Measurements from ENCODE around the gene EEF2KMT.

EEF2KMT gene

GRCh38 chr16:5070431-5071186, 27.0 kb downstream of the EEF2KMT start:
- no peak for TF ChIP-seq JUND (IDR thresholded peaks at IDR 0.05; ENCODE audit: low read depth)
- DNase-seq (ENCODE audit: low read depth in 1 of 2, low spot score in 1 of 2) = no peak
- in situ Hi-C loops (cut with HindIII; ENCODE audit: low pct_unique_long_range_greater_than_20kb, low sequenced_read_pairs) = no loop called here

- in situ Hi-C loops (cut with HindIII; ENCODE audit: low pct_unique_long_range_greater_than_20kb, low sequenced_read_pairs) = no loop called here
- no peak for TF ChIP-seq JUND (IDR thresholded peaks at IDR 0.05; ENCODE audit: low read depth)
- no peak for DNase-seq (ENCODE audit: low read depth in 1 of 2, low spot score in 1 of 2)
Measured at GRCh38 chr16:5069854-5070253, 27.7 kb downstream of the EEF2KMT start.

GRCh38 chr16:5069048-5069447, 28.5 kb downstream of the EEF2KMT start:
- no peak for DNase-seq (ENCODE audit: low read depth in 1 of 2, low spot score in 1 of 2)
- no peak for TF ChIP-seq JUND (IDR thresholded peaks at IDR 0.05; ENCODE audit: low read depth)
- in situ Hi-C loops (cut with HindIII; ENCODE audit: low pct_unique_long_range_greater_than_20kb, low sequenced_read_pairs) = no loop called here

- no peak for DNase-seq (ENCODE audit: low read depth in 1 of 2, low spot score in 1 of 2)
- no peak for TF ChIP-seq JUND (IDR thresholded peaks at IDR 0.05; ENCODE audit: low read depth)
- in situ Hi-C loops (cut with HindIII; ENCODE audit: low pct_unique_long_range_greater_than_20kb, low sequenced_read_pairs) = no loop called here
Measured at GRCh38 chr16:5066511-5066910, 31.1 kb downstream of the EEF2KMT start.

GRCh38 chr16:5065813-5066212, 31.8 kb downstream of the EEF2KMT start, which contains the start of gene C16orf89:
TSS of gene C16orf89 (minus strand) at chr16:5065956. CDS start at chr16:5065908, 48 bp downstream.
- in situ Hi-C loops (cut with HindIII; ENCODE audit: low pct_unique_long_range_greater_than_20kb, low sequenced_read_pairs) = no loop called here
- no peak for DNase-seq (ENCODE audit: low read depth in 1 of 2, low spot score in 1 of 2)
- TF ChIP-seq JUND (IDR thresholded peaks at IDR 0.05; ENCODE audit: low read depth) = no peak

- in situ Hi-C loops (cut with HindIII; ENCODE audit: low pct_unique_long_range_greater_than_20kb, low sequenced_read_pairs) = no loop called here
- DNase-seq (ENCODE audit: low read depth in 1 of 2, low spot score in 1 of 2) = no peak
- no peak for TF ChIP-seq JUND (IDR thresholded peaks at IDR 0.05; ENCODE audit: low read depth)
Measured at GRCh38 chr16:5065326-5065725, 32.3 kb downstream of the EEF2KMT start.

- peak in 1 of 2 experiments; percentile 42 for DNase-seq (ENCODE audit: low read depth in 1 of 2, low spot score in 1 of 2)
- TF ChIP-seq JUND (IDR thresholded peaks at IDR 0.05; ENCODE audit: low read depth) = no peak
- in situ Hi-C loops (cut with HindIII; ENCODE audit: low pct_unique_long_range_greater_than_20kb, low sequenced_read_pairs) = no loop called here
Measured at GRCh38 chr16:5064915-5065314, 32.7 kb downstream of the EEF2KMT start.

- peak in 1 of 2 experiments; percentile 46 for DNase-seq (ENCODE audit: low read depth in 1 of 2, low spot score in 1 of 2)
- in situ Hi-C loops (cut with HindIII; ENCODE audit: low pct_unique_long_range_greater_than_20kb, low sequenced_read_pairs) = no loop called here
- no peak for TF ChIP-seq JUND (IDR thresholded peaks at IDR 0.05; ENCODE audit: low read depth)
Measured at GRCh38 chr16:5062790-5063765, 34.5 kb downstream of the EEF2KMT start.

- no peak for TF ChIP-seq JUND (IDR thresholded peaks at IDR 0.05; ENCODE audit: low read depth)
- in situ Hi-C loops (cut with HindIII; ENCODE audit: low pct_unique_long_range_greater_than_20kb, low sequenced_read_pairs) = no loop called here
- no peak for DNase-seq (ENCODE audit: low read depth in 1 of 2, low spot score in 1 of 2)
Measured at GRCh38 chr16:5062051-5062450, 35.5 kb downstream of the EEF2KMT start.

- TF ChIP-seq JUND (IDR thresholded peaks at IDR 0.05; ENCODE audit: low read depth) = no peak
- DNase-seq (ENCODE audit: low read depth in 1 of 2, low spot score in 1 of 2) = no peak
- in situ Hi-C loops (cut with HindIII; ENCODE audit: low pct_unique_long_range_greater_than_20kb, low sequenced_read_pairs) = no loop called here
Measured at GRCh38 chr16:5060073-5060641, 37.4 kb downstream of the EEF2KMT start.

- in situ Hi-C loops (cut with HindIII; ENCODE audit: low pct_unique_long_range_greater_than_20kb, low sequenced_read_pairs) = no loop called here
- no peak for DNase-seq (ENCODE audit: low read depth in 1 of 2, low spot score in 1 of 2)
Measured at GRCh38 chr16:5059386-5060072, 38.1 kb downstream of the EEF2KMT start.

GRCh38 chr16:5058476-5058875, 39.1 kb downstream of the EEF2KMT start:
- in situ Hi-C loops (cut with HindIII; ENCODE audit: low pct_unique_long_range_greater_than_20kb, low sequenced_read_pairs) = no loop called here
- no peak for TF ChIP-seq JUND (IDR thresholded peaks at IDR 0.05; ENCODE audit: low read depth)
- no peak for DNase-seq (ENCODE audit: low read depth in 1 of 2, low spot score in 1 of 2)

More at GRCh38 chr16:5059386-5060072, 38.1 kb downstream of the EEF2KMT start:
- no peak for TF ChIP-seq JUND (IDR thresholded peaks at IDR 0.05; ENCODE audit: low read depth)
